Ramos (cell line): ENCODE results near the gene GPATCH8.
"Not testable (repeated sequence)": the region's sequence is repeated elsewhere in the genome, so short reads cannot be mapped to it uniquely, and the experiment has no call there.

ENCODE experiments used
- in situ Hi-C: fragments of 300-500 bp; cut with MboI; formaldehyde crosslinking; loops from one replicate; pipeline ENCODE4 v1.14.3; 2022; ENCODE audit warnings: low sequenced_read_pairs; ENCODE audit not compliant: unreplicated experiment

Gene GPATCH8

DNA sequence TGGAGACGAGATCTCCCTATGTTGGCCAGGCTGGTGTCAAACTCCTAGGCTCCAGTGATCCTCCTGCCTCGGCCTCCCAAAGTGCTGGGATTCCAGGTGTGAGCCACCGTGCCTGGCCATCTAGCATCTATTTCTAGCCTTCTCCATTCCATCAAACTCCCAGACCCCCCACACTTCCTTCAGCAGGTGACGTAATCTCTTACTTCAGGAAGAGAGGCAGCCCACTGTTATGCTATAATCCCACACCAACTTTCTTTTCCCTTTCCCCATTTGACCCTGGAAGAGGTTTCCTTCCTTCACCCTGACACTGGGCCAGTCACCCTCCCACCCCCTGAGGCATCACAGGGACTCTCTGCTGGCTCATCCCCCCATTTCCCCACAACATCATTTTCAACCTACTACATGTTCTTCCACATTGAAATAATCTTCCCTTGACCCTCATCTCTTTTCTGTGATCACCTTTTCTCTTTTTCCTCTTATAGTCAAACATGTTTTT lies 121.3 kb downstream of the GPATCH8 start:
- in situ Hi-C loops = no loop called here

DNA sequence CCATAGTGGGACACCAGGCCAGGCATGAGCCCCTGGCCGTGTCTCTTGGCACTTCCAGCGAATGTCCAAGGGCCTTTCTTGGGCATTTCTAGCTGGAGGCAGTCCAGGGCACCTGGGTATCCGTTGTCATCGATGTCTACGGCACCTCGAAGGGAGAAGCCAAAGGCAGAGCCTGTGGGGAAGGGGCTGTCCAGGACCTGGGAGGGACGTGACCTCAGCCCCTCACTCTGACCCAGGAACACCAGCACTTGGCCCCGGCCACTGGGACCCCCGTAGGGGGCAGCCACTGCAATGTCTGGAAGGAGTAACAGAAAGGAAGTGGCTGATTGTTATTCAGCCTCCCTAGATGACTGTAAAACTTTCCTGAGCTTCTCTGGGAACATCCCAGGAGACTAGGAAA lies 122.4 kb downstream of the GPATCH8 start:
- in situ Hi-C loops = no loop called here

DNA sequence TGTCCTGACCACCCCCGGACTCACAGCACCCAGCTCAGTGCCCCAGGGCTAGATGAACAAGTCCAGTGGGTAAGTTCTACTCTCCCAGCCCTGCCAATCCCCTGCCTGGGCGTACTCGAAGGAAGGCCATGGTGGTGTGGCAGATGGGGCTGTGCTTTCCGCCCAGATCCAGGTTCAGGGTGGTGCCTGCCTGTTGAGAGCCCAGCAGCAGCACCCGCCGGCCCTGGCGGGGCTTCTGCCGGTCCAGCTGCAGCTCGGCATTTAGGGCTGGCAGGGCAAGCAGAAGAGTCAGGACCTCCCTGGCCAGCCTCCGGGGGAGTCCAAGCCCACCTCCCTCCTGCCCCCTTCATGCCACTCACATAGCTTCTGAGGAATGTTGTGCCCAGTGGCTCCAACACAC lies 123.3 kb downstream of the GPATCH8 start:
- in situ Hi-C loops = no loop called here

DNA sequence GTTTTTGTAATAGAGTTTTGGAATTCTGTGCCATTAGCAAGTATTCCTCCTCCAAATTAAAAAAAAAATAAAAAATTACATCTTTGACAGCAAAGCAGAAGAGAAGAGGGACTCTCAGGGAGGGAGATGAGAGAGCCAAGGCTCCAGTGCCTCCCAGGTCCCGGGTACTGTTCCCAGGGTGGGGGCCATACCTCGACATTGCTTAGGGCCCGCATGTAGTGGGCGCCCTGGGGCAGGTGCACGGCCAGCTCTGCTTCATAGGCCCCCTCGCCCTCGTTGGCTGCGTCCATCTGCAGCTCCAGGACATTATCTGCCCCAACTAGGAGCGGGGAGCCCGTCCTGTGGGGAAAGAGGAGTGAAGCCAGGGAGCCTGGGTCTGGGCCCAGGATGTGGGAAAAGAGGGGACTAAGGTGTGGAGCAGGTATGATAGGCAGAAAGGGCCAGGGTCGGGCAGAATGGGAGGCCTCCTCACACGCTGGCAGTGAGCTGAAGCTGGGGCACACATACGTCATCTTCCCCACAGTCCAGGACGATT lies 125.0 kb downstream of the GPATCH8 start:
- in situ Hi-C loops = no loop called here

GRCh38 chr17:44376779-44377178 lies 126.4 kb downstream of the GPATCH8 start:
- in situ Hi-C loops = no loop called here

DNA sequence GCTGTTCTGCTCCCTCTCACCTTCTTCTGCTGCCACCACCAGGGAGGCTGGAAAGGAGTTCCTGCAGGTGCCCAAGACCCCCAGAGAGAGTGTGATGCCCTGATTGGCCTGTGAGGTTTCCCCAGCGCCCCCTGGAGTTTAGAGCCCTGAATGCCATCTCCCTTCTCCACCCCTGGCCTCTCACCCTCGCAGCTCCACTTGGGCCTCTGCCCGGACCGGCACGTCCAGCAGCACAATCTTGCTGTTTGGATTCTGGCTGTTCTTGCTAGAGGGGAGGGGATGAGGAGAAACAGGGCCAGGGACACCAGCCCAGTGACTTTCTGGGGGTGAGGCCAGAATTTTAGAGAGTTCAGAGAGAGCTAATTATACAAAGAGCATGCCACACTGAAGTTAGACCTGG lies 127.1 kb downstream of the GPATCH8 start:
- in situ Hi-C loops = no loop called here

- in situ Hi-C loops = no loop called here
Measured at GRCh38 chr17:44375196-44376017, 127.8 kb downstream of the GPATCH8 start.

DNA sequence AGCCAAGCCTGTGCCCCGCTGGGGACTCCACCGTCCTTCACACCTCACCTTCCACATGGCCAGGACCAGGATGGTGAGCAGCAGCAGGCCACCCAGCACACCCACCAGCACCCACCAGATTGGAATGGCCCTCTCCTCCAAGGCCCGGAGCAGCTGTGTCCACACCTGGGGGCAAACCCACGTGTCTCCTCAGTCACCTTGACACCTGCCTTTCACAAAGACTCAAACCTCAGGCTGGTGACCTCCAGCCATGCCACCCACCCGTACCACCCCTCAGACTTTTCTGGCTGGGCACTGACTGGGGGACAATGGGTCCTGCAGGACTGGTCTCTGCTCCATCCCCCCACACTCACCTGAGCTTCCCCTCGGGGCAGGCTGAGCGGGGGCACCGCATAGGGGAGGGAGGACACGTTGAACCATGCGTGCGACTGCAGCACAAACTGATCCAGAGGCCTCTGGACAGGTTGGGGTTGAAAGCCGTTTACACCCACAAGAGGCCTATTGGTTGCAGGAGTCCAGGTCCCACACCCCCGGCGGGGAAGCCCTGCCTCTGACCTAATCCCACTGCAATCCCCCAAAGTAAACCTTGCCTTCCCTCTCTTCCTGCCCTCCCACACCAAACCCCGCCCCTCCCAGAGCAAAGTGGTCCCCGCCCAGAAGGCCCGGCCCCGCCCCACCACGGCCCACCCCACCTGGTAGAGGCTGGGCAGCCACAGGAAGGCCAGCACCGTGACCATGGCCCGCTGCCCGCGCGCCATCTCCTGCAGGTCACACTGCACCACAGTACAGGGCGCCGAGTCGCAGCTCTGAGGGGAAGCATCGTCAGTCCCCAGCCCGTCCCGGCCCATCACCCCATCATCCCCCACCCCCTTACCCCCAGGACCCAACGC lies 128.7 kb downstream of the GPATCH8 start:
- in situ Hi-C loops = no loop called here

DNA sequence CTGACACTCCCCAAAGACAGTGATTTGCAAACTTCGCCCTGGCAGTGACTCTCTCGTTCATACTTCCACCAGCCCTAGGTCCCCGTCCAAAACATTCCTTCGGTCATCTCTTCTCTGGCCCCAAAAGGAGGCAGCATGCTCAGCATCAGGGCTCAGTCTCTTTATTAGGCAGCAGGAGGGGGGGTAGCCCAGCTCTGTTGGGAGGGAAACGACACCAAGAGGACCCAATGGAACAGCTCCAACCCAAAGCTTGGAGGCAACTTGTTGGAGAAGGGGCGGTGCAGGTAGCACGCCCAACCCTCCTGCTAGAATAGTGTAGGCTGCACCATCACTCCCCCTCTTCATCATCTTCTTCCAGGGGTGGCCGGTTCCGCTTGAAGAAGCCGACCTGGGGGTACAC lies 131.2 kb downstream of the GPATCH8 start:
- in situ Hi-C loops = no loop called here

- in situ Hi-C loops = not testable (repeated sequence)
Measured at GRCh38 chr17:44369414-44370023, 133.7 kb downstream of the GPATCH8 start.

DNA sequence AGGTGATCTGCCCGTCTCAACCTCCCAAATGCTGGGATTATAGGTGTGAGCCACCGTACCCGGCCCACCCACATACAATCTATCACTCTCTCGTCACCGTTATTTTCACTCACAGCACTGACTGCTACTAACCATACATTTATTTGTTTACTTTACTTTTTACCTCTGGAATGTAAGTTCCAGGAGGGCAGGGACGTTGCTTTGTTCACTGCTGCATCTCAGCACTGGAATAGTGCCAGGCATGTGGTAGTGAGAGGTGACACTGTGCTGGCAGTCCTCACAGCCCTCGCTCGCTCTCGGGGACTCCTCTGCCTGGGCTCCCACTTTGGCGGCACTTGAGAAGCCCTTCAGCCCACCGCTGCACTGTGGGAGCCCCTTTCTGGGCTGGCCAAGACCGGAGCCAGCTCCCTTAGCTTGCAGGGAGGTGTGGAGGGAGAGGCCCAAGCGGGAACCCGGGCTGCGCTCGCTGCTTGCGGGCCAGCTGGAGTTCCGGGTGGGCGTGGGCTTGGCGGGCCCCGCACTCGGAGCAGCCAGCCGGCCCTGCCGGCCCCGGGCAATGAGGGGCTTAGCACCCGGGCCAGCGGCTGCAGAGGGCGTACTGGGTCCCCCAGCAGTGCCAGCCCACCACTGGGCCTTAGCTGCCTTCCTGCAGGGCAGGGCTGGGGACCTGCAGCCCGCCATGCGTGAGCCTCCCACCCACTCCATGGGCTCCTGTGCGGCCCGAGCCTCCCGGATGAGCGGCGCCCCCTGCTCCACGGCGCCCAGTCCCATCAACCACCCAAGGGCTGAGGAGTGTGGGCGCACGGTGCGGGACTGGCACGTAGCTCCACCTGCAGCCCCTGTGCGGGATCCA lies 134.6 kb downstream of the GPATCH8 start:
- in situ Hi-C loops = not testable (repeated sequence)

DNA sequence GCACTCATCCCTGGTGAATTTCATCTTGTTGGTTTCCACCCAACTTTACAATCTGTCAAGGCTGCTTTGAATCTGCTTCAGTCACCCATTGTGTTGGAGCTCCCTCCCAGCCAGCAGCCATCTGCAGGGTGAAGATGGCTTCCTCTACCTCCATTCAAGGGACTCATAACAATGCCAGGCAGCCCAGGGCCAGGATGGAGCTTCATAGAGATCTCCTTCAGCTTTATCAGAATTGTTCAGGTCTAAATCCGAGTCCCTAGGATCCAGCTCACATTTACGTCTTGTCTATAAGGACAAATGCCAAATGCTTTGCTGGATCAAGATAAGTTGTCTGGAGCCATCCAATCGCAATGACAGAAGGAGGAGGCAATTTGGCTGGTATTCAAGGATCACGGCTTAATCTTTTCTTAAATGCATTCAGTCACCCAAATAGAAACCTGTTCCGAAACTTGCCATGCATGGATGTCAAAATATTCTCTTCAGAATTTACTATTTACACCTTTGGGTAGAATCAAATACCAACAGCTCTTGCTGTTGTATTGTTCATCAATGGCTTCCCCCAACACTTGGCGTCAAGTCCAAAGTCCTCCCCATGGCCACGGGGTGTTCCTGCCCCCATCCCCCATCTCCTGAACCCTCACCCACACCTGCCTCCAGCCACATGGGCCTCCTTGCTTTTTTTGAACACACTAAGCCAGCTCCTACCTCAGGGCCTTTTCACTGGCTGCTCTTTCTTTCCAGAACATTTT lies 135.8 kb downstream of the GPATCH8 start:
- in situ Hi-C loops = no loop called here

GRCh38 chr17:44365051-44365450 lies 138.2 kb downstream of the GPATCH8 start:
- in situ Hi-C loops = not testable (repeated sequence)

GRCh38 chr17:44363613-44364159 lies 139.5 kb downstream of the GPATCH8 start, which contains the start of gene FAM171A2:
Gene FAM171A2, minus strand, starts transcription at chr17:44363853. Its CDS starts 139 bp downstream, at chr17:44363714.
- in situ Hi-C loops = no loop called here

DNA sequence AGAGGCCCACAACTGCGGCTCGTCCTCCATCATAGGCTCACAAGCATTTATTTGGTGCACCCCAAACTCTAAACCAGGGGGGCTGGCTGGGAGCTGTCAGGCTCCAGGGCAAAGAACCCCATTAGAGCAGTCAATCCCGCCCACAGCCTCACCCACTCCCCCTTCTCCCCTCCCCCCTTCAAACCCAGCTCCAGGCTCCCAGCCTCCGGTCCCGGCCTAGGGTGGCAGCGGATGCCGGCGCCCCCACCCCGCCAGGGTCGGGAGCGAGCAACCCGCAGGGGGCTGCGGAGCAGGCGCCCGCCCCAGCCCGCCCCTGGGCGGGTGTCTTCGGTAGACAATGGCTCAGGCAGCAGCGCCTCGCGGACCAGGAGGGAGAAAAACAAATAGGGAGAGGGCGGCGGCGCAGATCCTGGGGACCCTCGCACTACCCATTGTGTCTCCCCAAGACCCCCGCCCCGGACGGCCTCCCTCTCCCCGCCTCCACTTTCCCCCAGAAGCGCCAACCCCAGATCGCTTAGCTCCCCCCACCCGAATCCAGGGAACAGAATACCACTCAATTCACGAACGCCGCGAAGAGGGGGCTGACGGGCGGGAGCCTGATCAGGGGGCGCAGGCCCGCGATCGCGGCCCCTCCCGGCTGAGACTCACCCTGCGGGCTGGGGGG lies 140.1 kb downstream of the GPATCH8 start:
- in situ Hi-C loops = no loop called here

DNA sequence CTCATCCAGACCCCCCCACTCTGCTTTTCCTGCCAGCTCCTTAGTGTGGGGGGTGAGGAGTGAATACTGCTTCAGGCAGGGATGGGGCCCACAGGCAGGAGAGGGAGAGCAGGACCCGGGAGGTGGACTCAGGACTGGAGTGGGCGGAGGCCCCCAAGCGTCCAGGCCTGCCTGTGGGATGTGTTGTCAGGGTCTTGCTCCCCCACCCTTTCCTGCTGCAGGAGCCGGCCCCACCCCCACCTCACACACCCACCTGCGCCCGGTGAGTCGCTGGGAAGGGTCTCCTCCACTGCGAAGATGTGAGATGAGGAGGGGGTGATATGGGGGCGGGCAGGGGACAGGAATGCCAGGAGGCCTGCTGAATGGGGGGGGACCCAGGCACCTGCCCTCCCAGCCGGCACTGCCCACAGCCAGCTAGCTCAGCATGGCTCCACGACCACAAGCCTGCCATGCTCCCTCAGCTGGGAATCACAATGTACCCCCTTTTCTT lies 140.7 kb downstream of the GPATCH8 start:
- in situ Hi-C loops = no loop called here

- in situ Hi-C loops = no loop called here
Measured at GRCh38 chr17:44361292-44362260, 141.6 kb downstream of the GPATCH8 start.
